Fibroblast of lung (primary cell): ENCODE measurements around the gene DIPK1B.

Experiments
- CTCF ChIP-seq, 2 donors: IDR thresholded peaks in 1 of 2; conservative IDR thresholded peaks in 1 of 2; 1 replicate in 1 of 2; 2 replicates in 1 of 2; pipeline ENCODE4 v1.5.1; 2011 to 2012; ENCODE audit warnings: low read length in 2 of 2, control low read depth in 1 of 2, inconsistent platforms in 1 of 2, low read depth in 1 of 2, mild to moderate bottlenecking in 1 of 2
- EZH2 ChIP-seq: IDR thresholded peaks from 2 replicates; pipeline ENCODE4 v1.5.1; 2012; ENCODE audit warnings: low read length, control low read depth, mild to moderate bottlenecking; ENCODE audit errors: missing control alignments

GRCh38 chr9:136665111-136665703, 47.2 kb upstream of the DIPK1B start:
- TF ChIP-seq CTCF (conservative IDR thresholded peaks at IDR 0.05 in 1 of 2, IDR thresholded peaks at IDR 0.05 in 1 of 2; ENCODE audit: low read depth in 1 of 2, low read length in 2 of 2) = peak; percentile 10 to 15
- no peak for TF ChIP-seq EZH2
